SK-N-SH (cell line): Measurements from ENCODE around the gene CXorf38. TPM values are rescaled to one million over a fixed set of nuclear protein-coding genes. Genes with fewer than 3 reads are reported as not detected.

Experiments used
- CTCF ChIA-PET: fragments of 300-600, 350-600 bp; formaldehyde crosslinking; extraction: SDS; loops from one replicate; lab custom pipeline; 2021; lab: Yijun Ruan, JAX
- POLR2A ChIA-PET: fragments of 350-600 bp; sonication (Branson Sonifier 250); formaldehyde crosslinking; extraction: SDS; loops from one replicate; lab custom pipeline; 2020; ENCODE audit warnings: antibody characterized with exemption, inconsistent platforms; lab: Yijun Ruan, JAX
- DNase-seq: peaks from one replicate; pipeline ENCODE4 v3.0.0; 2012
- H2AFZ ChIP-seq: fragments of 200-600 bp; sonication (generic); 2 replicates; pipeline ENCODE4 v1.8.1; 2016; ENCODE audit warnings: antibody characterized with exemption, mild to moderate bottlenecking, low read depth
- H3F3A ChIP-seq: fragments of 200-600 bp; sonication (generic); replicated peaks from 2 replicates; pipeline ENCODE3; 2016; ENCODE audit warnings: antibody characterized with exemption, mild to moderate bottlenecking; ENCODE audit not compliant: insufficient read depth
- H3K27ac ChIP-seq, 2 experiments: fragments of 200-500 bp in 1 of 2; fragments of 200-600 bp in 1 of 2; sonication (Bioruptor generic) in 1 of 2; sonication (generic), shearing (Covaris generic) in 1 of 2; 2 replicates each; pipeline versions ENCODE4 v1.5.1 to v1.6.1; 2014 to 2016; ENCODE audit warnings: low read depth in 2 of 2, inconsistent platforms in 1 of 2, low read length in 1 of 2, mild to moderate bottlenecking in 1 of 2, mixed read lengths in 1 of 2
- H3K27me3 ChIP-seq: fragments of 200-600 bp; sonication (generic), shearing (Covaris generic); 2 replicates; pipeline ENCODE4 v1.6.1; 2016; ENCODE audit warnings: mixed run types; ENCODE audit not compliant: insufficient read depth
- H3K36me3 ChIP-seq, 2 experiments: fragments of 200-500 bp in 1 of 2; fragments of 200-600 bp in 1 of 2; sonication (Bioruptor generic) in 1 of 2; sonication (generic) in 1 of 2; replicated peaks in 1 of 2; 2 replicates each; pipeline versions ENCODE3 to v1.5.1; 2014 to 2016; ENCODE audit warnings: low read length in 1 of 2, mild to moderate bottlenecking in 1 of 2; ENCODE audit not compliant: insufficient read depth in 2 of 2, control insufficient read depth in 1 of 2
- H3K4me1 ChIP-seq, 2 experiments: fragments of 200-500 bp in 1 of 2; fragments of 200-600 bp in 1 of 2; sonication (Bioruptor generic) in 1 of 2; sonication (generic), shearing (Covaris generic) in 1 of 2; 2 replicates each; pipeline versions ENCODE4 v1.5.1 to v1.6.1; 2014 to 2016; ENCODE audit warnings: low read depth in 1 of 2, low read length in 1 of 2, mixed run types in 1 of 2; ENCODE audit not compliant: insufficient read depth in 2 of 2, control insufficient read depth in 1 of 2
- H3K4me2 ChIP-seq: fragments of 200-600 bp; sonication (generic), shearing (Covaris generic); 2 replicates; pipeline ENCODE4 v1.6.1; 2017; ENCODE audit warnings: mixed run types
- H3K4me3 ChIP-seq, 2 experiments: fragments of 200-500 bp in 1 of 2; fragments of 200-600 bp in 1 of 2; sonication (Bioruptor generic) in 1 of 2; sonication (generic), shearing (Covaris generic) in 1 of 2; 2 replicates each; pipeline versions ENCODE4 v1.5.1 to v1.8.1; 2014 to 2016; ENCODE audit warnings: low read depth in 2 of 2, inconsistent platforms in 1 of 2, low read length in 1 of 2, mild to moderate bottlenecking in 1 of 2, mixed read lengths in 1 of 2, moderate library complexity in 1 of 2
- H3K79me2 ChIP-seq: fragments of 200-600 bp; sonication (generic); 2 replicates; pipeline ENCODE4 v1.8.1; 2017; ENCODE audit warnings: mild to moderate bottlenecking; ENCODE audit not compliant: insufficient read depth
- H3K9ac ChIP-seq: fragments of 200-600 bp; sonication (generic); 2 replicates; pipeline ENCODE4 v1.6.1; 2017; ENCODE audit warnings: mixed run types
- H3K9me2 ChIP-seq: fragments of 200-600 bp; sonication (generic); 2 replicates; pipeline ENCODE4 v1.6.1; 2017; ENCODE audit warnings: mixed run types
- H3K9me3 ChIP-seq: fragments of 200-600 bp; sonication (generic); 2 replicates; pipeline ENCODE4 v1.6.1; 2017; ENCODE audit warnings: mixed run types, mild to moderate bottlenecking, moderate library complexity
- H4K20me1 ChIP-seq: fragments of 200-600 bp; sonication (generic); 2 replicates; pipeline ENCODE4 v1.6.1; 2017; ENCODE audit warnings: mild to moderate bottlenecking, mixed run types; ENCODE audit not compliant: insufficient read depth
- CHD2 ChIP-seq: fragments of 150-350 bp; IDR thresholded peaks from 2 replicates; pipeline ENCODE4 v1.6.1; 2018; ENCODE audit warnings: low read length; ENCODE audit not compliant: partially characterized antibody
- CTCF ChIP-seq: fragments of 200-600 bp; sonication (generic); IDR thresholded peaks from 2 replicates; pipeline ENCODE4 v1.6.1; 2017; ENCODE audit warnings: antibody characterized with exemption, mild to moderate bottlenecking, moderate library complexity
- ELF1 ChIP-seq: IDR thresholded peaks from 2 replicates; pipeline ENCODE4 v1.4.0; 2012
- FOXJ3 ChIP-seq: sonication (generic); formaldehyde crosslinking; IDR thresholded peaks from 2 replicates; pipeline ENCODE4 v1.5.1; 2020; ENCODE audit warnings: mild to moderate bottlenecking, missing genetic modification reagents
- MEF2A ChIP-seq: IDR thresholded peaks from 2 replicates; pipeline ENCODE4 v1.4.0; 2012; ENCODE audit warnings: low read depth, borderline replicate concordance
- NFIC ChIP-seq: IDR thresholded peaks from 2 replicates; pipeline ENCODE4 v1.4.0; 2012; ENCODE audit warnings: borderline replicate concordance
- RAD21 ChIP-seq: IDR thresholded peaks from 2 replicates; pipeline ENCODE4 v1.6.1; 2012; ENCODE audit warnings: mild to moderate bottlenecking, low read length
- TAF1 ChIP-seq: IDR thresholded peaks from 2 replicates; pipeline ENCODE4 v1.6.1; 2012; ENCODE audit warnings: low read depth, mild to moderate bottlenecking, low read length, moderate library complexity, borderline replicate concordance
- TEAD4 ChIP-seq: IDR thresholded peaks from 2 replicates; pipeline ENCODE4 v1.4.0; 2012; ENCODE audit warnings: mild to moderate bottlenecking, borderline replicate concordance; ENCODE audit not compliant: insufficient read depth
- YY1 ChIP-seq: IDR thresholded peaks from 2 replicates; pipeline ENCODE4 v1.4.0; 2012; ENCODE audit warnings: low read depth, mild to moderate bottlenecking
- WGBS: methylation state at CpG from one replicate; pipeline ENCODE4 v1.1.6; 2017; ENCODE audit warnings: low lambda C conversion rate; 5-methylcytosine and 5-hydroxymethylcytosine counted together
- polyA plus RNA-seq, 3 experiments: library from polyadenylated mRNA; depleted of rRNA; stranded (reverse); fragments of >200 nt; gene quantifications; 2 replicates each; pipeline ENCODE4 v1.2.3, GENCODE V29; 2012
- TF ChIP-seq, protein P1 (sequence below): fragments of 150-350 bp; IDR thresholded peaks from 2 replicates; pipeline ENCODE4 v1.6.1; 2016; ENCODE audit warnings: mild to moderate bottlenecking, low read depth, low read length

Gene CXorf38
- polyA plus RNA-seq, 1 of the 3 experiments (the other 2 are of a cell fraction), result 8.4 TPM

DNA sequence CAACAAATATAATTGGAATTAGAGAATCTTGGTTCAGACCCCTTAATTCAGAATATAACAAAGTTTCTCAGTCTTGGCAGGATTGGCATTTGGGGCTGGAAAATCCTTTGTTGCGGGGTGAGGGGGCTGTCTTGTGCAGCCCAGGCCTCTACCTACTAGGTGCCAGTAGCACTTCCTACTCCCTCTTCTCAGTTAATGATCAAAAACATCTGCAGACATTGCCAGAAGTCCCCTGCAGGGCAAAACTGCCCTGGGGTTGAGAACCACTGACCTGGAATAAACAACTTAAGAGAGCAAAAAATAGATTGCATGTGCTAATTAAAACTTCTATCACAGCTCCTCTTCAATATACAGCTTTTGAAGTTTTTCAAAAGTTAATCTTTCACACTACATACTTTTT, 36.7 kb upstream of the CXorf38 start:
- H4K20me1 ChIP-seq, result no peaks in the 10 kb centered on the region
- no peak for TF ChIP-seq NFIC
- no peak for TF ChIP-seq YY1
- TF ChIP-seq CHD2, result no peak
- no peak for TF ChIP-seq CTCF
- TF ChIP-seq RAD21, result no peak
- TF ChIP-seq TEAD4, result no peak
- TF ChIP-seq FOXJ3 (CRISPR knock-in tag), result no peak
- no peak for TF ChIP-seq TAF1
- TF ChIP-seq, protein P1, sequence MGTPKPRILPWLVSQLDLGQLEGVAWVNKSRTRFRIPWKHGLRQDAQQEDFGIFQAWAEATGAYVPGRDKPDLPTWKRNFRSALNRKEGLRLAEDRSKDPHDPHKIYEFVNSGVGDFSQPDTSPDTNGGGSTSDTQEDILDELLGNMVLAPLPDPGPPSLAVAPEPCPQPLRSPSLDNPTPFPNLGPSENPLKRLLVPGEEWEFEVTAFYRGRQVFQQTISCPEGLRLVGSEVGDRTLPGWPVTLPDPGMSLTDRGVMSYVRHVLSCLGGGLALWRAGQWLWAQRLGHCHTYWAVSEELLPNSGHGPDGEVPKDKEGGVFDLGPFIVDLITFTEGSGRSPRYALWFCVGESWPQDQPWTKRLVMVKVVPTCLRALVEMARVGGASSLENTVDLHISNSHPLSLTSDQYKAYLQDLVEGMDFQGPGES, result no peak
- DNase-seq, result no peak
- H3K79me2 ChIP-seq, result no peaks in the 10 kb centered on the region
- no peaks in the 10 kb centered on the region for H3K9me3 ChIP-seq
- peaks cover 3% of the 10 kb centered on the region for H3F3A ChIP-seq
- H3K4me3 ChIP-seq, result no peak overlapping the region
- no peaks in the 10 kb centered on the region; a peak in 2 of 4 replicates for H3K4me1 ChIP-seq
- WGBS, result 100% methylated on average over 1 of the region's 1 CpG
- no peak overlapping the region for H2AFZ ChIP-seq
- no peak overlapping the region for H3K27ac ChIP-seq
- no peaks in the 10 kb centered on the region for H3K9me2 ChIP-seq
- H3K4me2 ChIP-seq, result no peak overlapping the region
- POLR2A ChIA-PET, result no interaction called here
- CTCF ChIA-PET, result interaction anchor here (0.8 to 1.2 kb wide), 2 partner anchors 32 to 110 kb away, joined by 4 to 5 read pairs; no protein-coding TSS in a partner anchor
- H3K9ac ChIP-seq, result no peak overlapping the region
- H3K36me3 ChIP-seq, result peaks cover 51 to 53% of the 10 kb centered on the region in 2 experiments
- no peaks in the 10 kb centered on the region for H3K27me3 ChIP-seq

DNA sequence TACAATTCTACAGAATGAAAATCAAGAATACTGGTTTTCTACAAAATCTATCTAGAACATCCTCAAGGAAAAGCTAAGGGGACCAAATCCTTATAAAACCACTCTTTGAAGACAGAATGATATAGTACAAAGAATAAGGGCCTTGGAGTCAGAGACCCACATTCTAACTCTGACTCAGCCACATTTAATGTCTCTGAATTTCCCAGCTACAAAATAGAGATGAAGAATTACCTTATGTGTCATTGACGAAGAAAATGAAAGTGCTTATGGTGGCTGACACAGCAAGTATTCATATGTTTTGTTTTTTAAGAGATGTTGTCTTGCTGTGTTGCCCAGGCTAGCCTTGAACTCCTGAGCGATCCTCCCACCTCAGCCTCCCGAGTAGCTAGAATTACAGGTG, 35.9 kb upstream of the CXorf38 start:
- peaks cover 3% of the 10 kb centered on the region for H3F3A ChIP-seq
- no peak for DNase-seq
- ChIA-PET CTCF (interaction anchor here (1.2 kb wide), 1 partner anchor 32 kb away, joined by 5 read pairs; no protein-coding TSS in a partner anchor), POLR2A (no interaction called here)
- H3K9ac ChIP-seq, result no peak overlapping the region
- H3K9me2 ChIP-seq, result no peaks in the 10 kb centered on the region
- no peak overlapping the region for H3K4me2 ChIP-seq
- H3K79me2 ChIP-seq, result no peaks in the 10 kb centered on the region
- no peak overlapping the region for H2AFZ ChIP-seq
- H4K20me1 ChIP-seq, result no peaks in the 10 kb centered on the region
- H3K27ac ChIP-seq, result no peak overlapping the region
- H3K4me1 ChIP-seq, result no peaks in the 10 kb centered on the region; a peak in 2 of 4 replicates
- H3K9me3 ChIP-seq, result no peaks in the 10 kb centered on the region
- WGBS, result 82% methylated on average over 3 of the region's 3 CpGs
- peaks cover 47 to 48% of the 10 kb centered on the region in 2 experiments for H3K36me3 ChIP-seq
- no peaks in the 10 kb centered on the region for H3K27me3 ChIP-seq
- H3K4me3 ChIP-seq, result no peak overlapping the region
- TF ChIP-seq ELF1, result no peak
- no peak for TF ChIP-seq MEF2A
- no peak for TF ChIP-seq FOXJ3 (CRISPR knock-in tag)
